Activated CD4-positive, alpha-beta T cell treated with anti-CD3 and anti-CD28 coated beads, Interleukin-2, amount 50 U/mL, for 16 hours (primary cell): ENCODE results near the gene NYAP1.
"Not testable (repeated sequence)": the region's sequence is repeated elsewhere in the genome, so short reads cannot be mapped to it uniquely, and the experiment has no call there.

Source experiments
- DNase-seq: peaks from one replicate; pipeline ENCODE4 v3.0.0-alpha.2; 2020

NYAP1 gene

GRCh38 chr7:100515072-100515532 is 31.4 kb downstream of the NYAP1 start:
- no peak for DNase-seq

GRCh38 chr7:100516135-100516812 is 32.5 kb downstream of the NYAP1 start:
- DNase-seq: peak; percentile 40

GRCh38 chr7:100517305-100517704 is 33.6 kb downstream of the NYAP1 start:
- no peak for DNase-seq

GRCh38 chr7:100519580-100519979 is 35.9 kb downstream of the NYAP1 start:
- DNase-seq: no peak

- no peak for DNase-seq
Observed at GRCh38 chr7:100520138-100520537, 36.4 kb downstream of the NYAP1 start.

- no peak for DNase-seq
Observed at GRCh38 chr7:100521076-100521475, 37.3 kb downstream of the NYAP1 start.

- not testable (repeated sequence) for DNase-seq
Observed at GRCh38 chr7:100521909-100522593, 38.3 kb downstream of the NYAP1 start.

- DNase-seq: not testable (repeated sequence)
Observed at GRCh38 chr7:100523192-100523591, 39.5 kb downstream of the NYAP1 start.

- not testable (repeated sequence) for DNase-seq
Observed at GRCh38 chr7:100528108-100528866, 44.6 kb downstream of the NYAP1 start.

GRCh38 chr7:100532165-100533022 is 48.7 kb downstream of the NYAP1 start:
- no peak for DNase-seq

- not testable (repeated sequence) for DNase-seq
Observed at GRCh38 chr7:100535982-100536381, 52.3 kb downstream of the NYAP1 start.

GRCh38 chr7:100536695-100537094 is 53.0 kb downstream of the NYAP1 start:
- not testable (repeated sequence) for DNase-seq

GRCh38 chr7:100538348-100538653 is 54.6 kb downstream of the NYAP1 start:
- no peak for DNase-seq

GRCh38 chr7:100538654-100539435 is 55.1 kb downstream of the NYAP1 start, which contains the start of gene AGFG2:
TSS of gene AGFG2 (plus strand) at chr7:100539203. CDS start at chr7:100539347, 144 bp downstream.
- DNase-seq: peak; percentile 100

- DNase-seq: no peak
Observed at GRCh38 chr7:100539436-100540006, 55.8 kb downstream of the NYAP1 start.

GRCh38 chr7:100540073-100540723 is 56.5 kb downstream of the NYAP1 start:
- DNase-seq: no peak

GRCh38 chr7:100541309-100541708 is 57.6 kb downstream of the NYAP1 start:
- DNase-seq: not testable (repeated sequence)

GRCh38 chr7:100543586-100543985 is 59.9 kb downstream of the NYAP1 start:
- DNase-seq: no peak

- no peak for DNase-seq
Observed at GRCh38 chr7:100544386-100544785, 60.7 kb downstream of the NYAP1 start.
